GM23338 (cell line): ENCODE data around the gene ETV6. TPM values are rescaled to one million over a fixed set of nuclear protein-coding genes. Genes with fewer than 3 reads are reported as not detected.

Experiments
- ATAC-seq: fragments of 200-7000 bp; cut with Tn5 transposase; 3 replicates; pipeline ENCODE4 v1.9.1; 2020
- DNase-seq: peaks from one replicate; pipeline ENCODE4 v3.0.0-alpha.2; 2015; ENCODE audit warnings: low spot score
- H2AFZ ChIP-seq: fragments of 200-600 bp; sonication (generic); 2 replicates; pipeline ENCODE4 v1.8.0; 2016; ENCODE audit warnings: antibody characterized with exemption, mild to moderate bottlenecking, moderate library complexity
- H3F3A ChIP-seq: fragments of 200-600 bp; sonication (generic); replicated peaks from 2 replicates; pipeline ENCODE4 v1.8.0; 2017; ENCODE audit warnings: antibody characterized with exemption, mixed run types, low read depth
- H3K27ac ChIP-seq: fragments of 200-600 bp; sonication (generic); 2 replicates; pipeline ENCODE4 v1.6.1; 2016; ENCODE audit warnings: low read depth
- H3K27me3 ChIP-seq: fragments of 200-600 bp; sonication (generic); 2 replicates; pipeline ENCODE4 v1.8.0; 2016; ENCODE audit warnings: mild to moderate bottlenecking, mixed run types, moderate library complexity; ENCODE audit not compliant: insufficient read depth
- H3K36me3 ChIP-seq: fragments of 200-600 bp; sonication (generic); 2 replicates; pipeline ENCODE4 v1.8.0; 2016; ENCODE audit warnings: mild to moderate bottlenecking; ENCODE audit not compliant: insufficient read depth
- H3K4me1 ChIP-seq: fragments of 200-600 bp; sonication (generic); 2 replicates; pipeline ENCODE4 v1.8.0; 2016; ENCODE audit warnings: mild to moderate bottlenecking, moderate library complexity; ENCODE audit not compliant: insufficient read depth
- H3K4me2 ChIP-seq: fragments of 200-600 bp; sonication (generic); 2 replicates; pipeline ENCODE4 v1.7.1; 2017; ENCODE audit warnings: mixed run types
- H3K4me3 ChIP-seq: fragments of 200-600 bp; sonication (generic); 2 replicates; pipeline ENCODE4 v1.6.1; 2016; ENCODE audit warnings: mixed run types
- H3K79me2 ChIP-seq: fragments of 200-600 bp; sonication (generic); replicated peaks from 2 replicates; pipeline ENCODE4 v1.8.0; 2017; ENCODE audit warnings: mild to moderate bottlenecking; ENCODE audit not compliant: insufficient read depth
- H3K9me2 ChIP-seq: fragments of 200-600 bp; sonication (generic); 2 replicates; pipeline ENCODE4 v1.8.0; 2017; ENCODE audit not compliant: insufficient read depth
- H4K20me1 ChIP-seq: fragments of 200-600 bp; sonication (generic); replicated peaks from 2 replicates; pipeline ENCODE4 v1.8.0; 2017; ENCODE audit warnings: mild to moderate bottlenecking; ENCODE audit not compliant: insufficient read depth
- H3K27ac Mint-ChIP-seq: 2 replicates; pipeline ENCODE4 v1.8.0; 2020; ENCODE audit warnings: inconsistent platforms, mild to moderate bottlenecking, moderate library complexity, mixed read lengths
- H3K27me3 Mint-ChIP-seq: 3 replicates; pipeline ENCODE4 v1.8.0; 2022; ENCODE audit warnings: low read depth, mild to moderate bottlenecking, moderate library complexity, mixed read lengths, inconsistent platforms; ENCODE audit not compliant: insufficient read depth, poor library complexity
- H3K36me3 Mint-ChIP-seq: 3 replicates; pipeline ENCODE4 v1.8.0; 2021; ENCODE audit warnings: low read depth, mild to moderate bottlenecking, inconsistent platforms, moderate library complexity, mixed read lengths
- H3K4me1 Mint-ChIP-seq: 3 replicates; pipeline ENCODE4 v1.8.0; 2020; ENCODE audit warnings: mild to moderate bottlenecking, inconsistent platforms, mixed read lengths
- H3K4me3 Mint-ChIP-seq: 3 replicates; pipeline ENCODE4 v1.8.0; 2021; ENCODE audit warnings: moderate library complexity, mild to moderate bottlenecking, inconsistent platforms, mixed read lengths
- H3K9me3 Mint-ChIP-seq: 3 replicates; pipeline ENCODE4 v1.8.0; 2020; ENCODE audit warnings: moderate library complexity, mild to moderate bottlenecking, inconsistent platforms, mixed read lengths
- CREB1 ChIP-seq: fragments of 250-450 bp; sonication (Bioruptor Pico); IDR thresholded peaks from 2 replicates; pipeline ENCODE4 v1.5.0; 2020; ENCODE audit warnings: low read depth, mild to moderate bottlenecking, moderate library complexity
- CTCF ChIP-seq, 2 experiments: fragments of 200-600 bp in 1 of 2; sonication (generic) in 1 of 2; conservative IDR thresholded peaks; 2 replicates each; pipeline versions ENCODE4 v1.5.1 to v1.6.1; 2016 to 2017; ENCODE audit warnings: antibody characterized with exemption in 2 of 2, low read depth in 2 of 2, mild to moderate bottlenecking in 2 of 2, moderate library complexity in 1 of 2
- EZH2phosphoT487 ChIP-seq: fragments of 200-600 bp; sonication (generic); IDR thresholded peaks from one replicate; pipeline ENCODE4 v1.8.1; 2018; ENCODE audit warnings: antibody characterized with exemption; ENCODE audit not compliant: unreplicated experiment
- JUNB ChIP-seq: IDR thresholded peaks from one replicate; pipeline ENCODE4 v1.6.1; 2016; ENCODE audit warnings: antibody characterized with exemption; ENCODE audit not compliant: unreplicated experiment
- POLR2AphosphoS5 ChIP-seq: IDR thresholded peaks from 2 replicates; pipeline ENCODE4 v1.6.1; 2016; ENCODE audit warnings: antibody characterized with exemption, low read depth
- STAT1 ChIP-seq: IDR thresholded peaks from one replicate; pipeline ENCODE4 v1.6.1; 2016; ENCODE audit warnings: antibody characterized with exemption; ENCODE audit not compliant: unreplicated experiment
- polyA plus RNA-seq: library from polyadenylated mRNA; unstranded; fragments of >200 nt; fragmentation: Nextera tagmentation; extraction: Ambion mirVana; gene quantifications from 2 replicates; pipeline ENCODE4 v1.2.1, GENCODE V29; 2016
- total RNA-seq: library from RNA; depleted of rRNA; stranded (reverse); fragments of >200 nt; shearing (Covaris generic); gene quantifications from 2 replicates; pipeline ENCODE4 v1.2.3, GENCODE V29; 2014
- TF ChIP-seq, protein P1 (sequence below): fragments of 250-450 bp; sonication (Bioruptor Pico); IDR thresholded peaks from 2 replicates; pipeline ENCODE4 v1.5.0; 2020; ENCODE audit warnings: mild to moderate bottlenecking, moderate library complexity

ETV6 gene
- total and polyA plus RNA-seq, 2 experiments from 2014 or later: 7.5 to 15.1 TPM

DNA sequence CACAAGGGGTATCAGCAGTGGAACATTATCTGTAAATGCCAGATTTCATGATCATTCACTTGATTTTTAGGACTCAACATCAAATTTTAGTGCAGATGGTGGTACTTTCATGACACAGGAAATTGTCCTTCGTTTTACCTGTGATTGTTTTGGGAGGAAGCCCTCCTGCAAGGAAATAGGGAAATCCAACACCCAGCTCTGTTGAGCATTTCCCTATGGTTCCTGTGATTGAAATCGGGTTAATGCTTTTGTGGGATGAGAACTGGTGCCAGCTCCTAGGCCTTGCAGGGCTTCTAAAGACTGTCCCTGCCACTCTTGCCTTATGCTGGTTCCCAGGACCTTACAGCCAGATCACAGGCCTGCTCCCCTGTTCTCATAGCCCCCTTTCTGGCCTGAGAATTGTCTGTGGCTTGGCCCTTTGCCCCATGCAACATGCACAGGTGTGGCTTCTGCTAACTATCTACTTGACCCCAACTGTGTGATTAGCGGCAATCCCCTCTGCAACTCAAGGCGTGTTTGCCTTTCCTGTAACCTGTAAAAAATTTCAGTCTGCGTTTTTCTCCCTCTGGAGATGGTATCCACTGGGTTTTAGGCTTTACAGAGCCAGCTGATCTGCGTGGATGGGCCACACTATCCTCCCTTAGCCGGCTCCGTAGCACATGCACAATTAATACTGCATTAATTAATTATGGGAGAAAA, 112.5 kb downstream of the ETV6 start (continued):
- TF ChIP-seq, protein P1, sequence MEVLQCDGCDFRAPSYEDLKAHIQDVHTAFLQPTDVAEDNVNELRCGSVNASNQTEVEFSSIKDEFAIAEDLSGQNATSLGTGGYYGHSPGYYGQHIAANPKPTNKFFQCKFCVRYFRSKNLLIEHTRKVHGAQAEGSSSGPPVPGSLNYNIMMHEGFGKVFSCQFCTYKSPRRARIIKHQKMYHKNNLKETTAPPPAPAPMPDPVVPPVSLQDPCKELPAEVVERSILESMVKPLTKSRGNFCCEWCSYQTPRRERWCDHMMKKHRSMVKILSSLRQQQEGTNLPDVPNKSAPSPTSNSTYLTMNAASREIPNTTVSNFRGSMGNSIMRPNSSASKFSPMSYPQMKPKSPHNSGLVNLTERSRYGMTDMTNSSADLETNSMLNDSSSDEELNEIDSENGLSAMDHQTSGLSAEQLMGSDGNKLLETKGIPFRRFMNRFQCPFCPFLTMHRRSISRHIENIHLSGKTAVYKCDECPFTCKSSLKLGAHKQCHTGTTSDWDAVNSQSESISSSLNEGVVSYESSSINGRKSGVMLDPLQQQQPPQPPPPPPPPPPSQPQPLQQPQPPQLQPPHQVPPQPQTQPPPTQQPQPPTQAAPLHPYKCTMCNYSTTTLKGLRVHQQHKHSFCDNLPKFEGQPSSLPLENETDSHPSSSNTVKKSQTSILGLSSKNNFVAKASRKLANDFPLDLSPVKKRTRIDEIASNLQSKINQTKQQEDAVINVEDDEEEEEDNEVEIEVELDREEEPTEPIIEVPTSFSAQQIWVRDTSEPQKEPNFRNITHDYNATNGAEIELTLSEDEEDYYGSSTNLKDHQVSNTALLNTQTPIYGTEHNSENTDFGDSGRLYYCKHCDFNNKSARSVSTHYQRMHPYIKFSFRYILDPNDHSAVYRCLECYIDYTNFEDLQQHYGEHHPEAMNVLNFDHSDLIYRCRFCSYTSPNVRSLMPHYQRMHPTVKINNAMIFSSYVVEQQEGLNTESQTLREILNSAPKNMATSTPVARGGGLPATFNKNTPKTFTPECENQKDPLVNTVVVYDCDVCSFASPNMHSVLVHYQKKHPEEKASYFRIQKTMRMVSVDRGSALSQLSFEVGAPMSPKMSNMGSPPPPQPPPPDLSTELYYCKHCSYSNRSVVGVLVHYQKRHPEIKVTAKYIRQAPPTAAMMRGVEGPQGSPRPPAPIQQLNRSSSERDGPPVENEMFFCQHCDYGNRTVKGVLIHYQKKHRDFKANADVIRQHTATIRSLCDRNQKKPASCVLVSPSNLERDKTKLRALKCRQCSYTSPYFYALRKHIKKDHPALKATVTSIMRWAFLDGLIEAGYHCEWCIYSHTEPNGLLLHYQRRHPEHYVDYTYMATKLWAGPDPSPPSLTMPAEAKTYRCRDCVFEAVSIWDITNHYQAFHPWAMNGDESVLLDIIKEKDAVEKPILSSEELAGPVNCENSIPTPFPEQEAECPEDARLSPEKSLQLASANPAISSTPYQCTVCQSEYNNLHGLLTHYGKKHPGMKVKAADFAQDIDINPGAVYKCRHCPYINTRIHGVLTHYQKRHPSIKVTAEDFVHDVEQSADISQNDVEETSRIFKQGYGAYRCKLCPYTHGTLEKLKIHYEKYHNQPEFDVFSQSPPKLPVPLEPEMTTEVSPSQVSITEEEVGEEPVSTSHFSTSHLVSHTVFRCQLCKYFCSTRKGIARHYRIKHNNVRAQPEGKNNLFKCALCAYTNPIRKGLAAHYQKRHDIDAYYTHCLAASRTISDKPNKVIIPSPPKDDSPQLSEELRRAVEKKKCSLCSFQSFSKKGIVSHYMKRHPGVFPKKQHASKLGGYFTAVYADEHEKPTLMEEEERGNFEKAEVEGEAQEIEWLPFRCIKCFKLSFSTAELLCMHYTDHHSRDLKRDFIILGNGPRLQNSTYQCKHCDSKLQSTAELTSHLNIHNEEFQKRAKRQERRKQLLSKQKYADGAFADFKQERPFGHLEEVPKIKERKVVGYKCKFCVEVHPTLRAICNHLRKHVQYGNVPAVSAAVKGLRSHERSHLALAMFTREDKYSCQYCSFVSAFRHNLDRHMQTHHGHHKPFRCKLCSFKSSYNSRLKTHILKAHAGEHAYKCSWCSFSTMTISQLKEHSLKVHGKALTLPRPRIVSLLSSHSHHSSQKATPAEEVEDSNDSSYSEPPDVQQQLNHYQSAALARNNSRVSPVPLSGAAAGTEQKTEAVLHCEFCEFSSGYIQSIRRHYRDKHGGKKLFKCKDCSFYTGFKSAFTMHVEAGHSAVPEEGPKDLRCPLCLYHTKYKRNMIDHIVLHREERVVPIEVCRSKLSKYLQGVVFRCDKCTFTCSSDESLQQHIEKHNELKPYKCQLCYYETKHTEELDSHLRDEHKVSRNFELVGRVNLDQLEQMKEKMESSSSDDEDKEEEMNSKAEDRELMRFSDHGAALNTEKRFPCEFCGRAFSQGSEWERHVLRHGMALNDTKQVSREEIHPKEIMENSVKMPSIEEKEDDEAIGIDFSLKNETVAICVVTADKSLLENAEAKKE (CRISPR knock-in tag): no peak
- TF ChIP-seq POLR2AphosphoS5 (no peak), STAT1 (no peak), EZH2phosphoT487 (no peak), CTCF (conservative IDR thresholded peaks at IDR 0.05; ENCODE audit: low read depth in 2 of 2) (no peak), JUNB (no peak)

- ATAC-seq (no peak), DNase-seq (no peak)
- Mint-ChIP-seq H3K36me3 (no peaks in the 10 kb centered on the region), H3K27ac (no peak overlapping the region), H3K27me3 (peaks cover 10% of the 10 kb centered on the region), H3K4me3 (no peak overlapping the region), H3K4me1 (peaks cover 51% of the 10 kb centered on the region), H3K9me3 (no peaks in the 10 kb centered on the region; the same call in 2 of the 3 replicates)
- H3K4me2 ChIP-seq: no peak overlapping the region
- no peaks in the 10 kb centered on the region for H4K20me1 ChIP-seq
- no peaks in the 10 kb centered on the region for H3F3A ChIP-seq
- H2AFZ ChIP-seq: no peak overlapping the region
- H3K36me3 ChIP-seq: no peaks in the 10 kb centered on the region
- peaks cover 11% of the 10 kb centered on the region; the same call in 1 of the 2 replicates for H3K79me2 ChIP-seq
- no peak overlapping the region for H3K27ac ChIP-seq
- TF ChIP-seq STAT1 (no peak), JUNB (no peak), EZH2phosphoT487 (no peak), CREB1 (CRISPR knock-in tag) (no peak), CTCF (conservative IDR thresholded peaks at IDR 0.05; ENCODE audit: low read depth in 2 of 2) (no peak)
- H3K4me1 ChIP-seq: peaks cover 39% of the 10 kb centered on the region
- no peaks in the 10 kb centered on the region for H3K27me3 ChIP-seq
- no peak overlapping the region for H3K4me3 ChIP-seq
- peaks cover 9% of the 10 kb centered on the region; the same call in 1 of the 2 replicates for H3K9me2 ChIP-seq
Observed at GRCh38 chr12:11762723-11763326, 113.4 kb downstream of the ETV6 start.
